ENCODE data around the gene CKAP2. TPM values are rescaled to one million over a fixed set of nuclear protein-coding genes. Genes with fewer than 3 reads are reported as not detected.

The CKAP2 gene
- polyA plus RNA-seq, 2 of the 4 experiments (the other 2 are of a cell fraction), result 24.5 to 30.5 TPM

DNA sequence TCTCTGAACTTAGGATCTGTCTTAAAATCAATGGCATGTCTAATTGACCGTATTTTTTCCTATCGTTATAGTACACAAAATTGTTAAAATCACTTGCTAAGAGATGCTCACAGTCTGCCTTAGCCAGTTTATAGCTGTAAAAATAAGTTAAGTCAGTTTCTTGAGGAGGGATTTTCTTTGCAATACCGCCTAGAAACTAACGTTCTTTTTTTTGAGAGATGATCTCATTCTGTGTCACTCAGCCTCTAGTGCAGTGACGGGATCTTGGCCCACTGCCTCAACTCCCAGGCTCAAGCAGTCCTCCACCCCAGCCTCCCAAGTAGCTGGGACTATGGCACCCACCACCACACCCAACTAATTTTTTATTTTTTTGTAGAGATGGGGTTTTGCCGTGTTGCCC, 4.4 kb downstream of the CKAP2 start:
- ChIA-PET CTCF (interaction anchor here (2.0 kb wide), 1 partner anchor 9 kb away, joined by 20 read pairs; the partner anchor contains the start of gene VPS36), POLR2A (no interaction called here)
- Histone ChIP-seq H3K4me2 (no peak overlapping the region), H3K9me3 (no peaks in the 10 kb centered on the region), H3K4me1 (peaks cover 26% of the 10 kb centered on the region; the same call in 2 of the 3 replicates), H3K27ac (no peak overlapping the region), H3K4me3 (no peak overlapping the region)
- TF ChIP-seq MAFK (IDR thresholded peaks at IDR 0.05; ENCODE audit: partially characterized antibody), result no peak
- TF ChIP-seq, protein P1, sequence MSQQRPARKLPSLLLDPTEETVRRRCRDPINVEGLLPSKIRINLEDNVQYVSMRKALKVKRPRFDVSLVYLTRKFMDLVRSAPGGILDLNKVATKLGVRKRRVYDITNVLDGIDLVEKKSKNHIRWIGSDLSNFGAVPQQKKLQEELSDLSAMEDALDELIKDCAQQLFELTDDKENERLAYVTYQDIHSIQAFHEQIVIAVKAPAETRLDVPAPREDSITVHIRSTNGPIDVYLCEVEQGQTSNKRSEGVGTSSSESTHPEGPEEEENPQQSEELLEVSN (IDR thresholded peaks at IDR 0.05; ENCODE audit: borderline replicate concordance, low read depth), result no peak
- no peak for TF ChIP-seq MAZ (IDR thresholded peaks at IDR 0.05; ENCODE audit: borderline replicate concordance, low read depth, low read length)
- TF ChIP-seq CEBPB (IDR thresholded peaks at IDR 0.05), result no peak
- no peak for TF ChIP-seq EP300 (IDR thresholded peaks at IDR 0.05)
- TF ChIP-seq RFX5 (IDR thresholded peaks at IDR 0.05), result no peak
- TF ChIP-seq, protein P2, sequence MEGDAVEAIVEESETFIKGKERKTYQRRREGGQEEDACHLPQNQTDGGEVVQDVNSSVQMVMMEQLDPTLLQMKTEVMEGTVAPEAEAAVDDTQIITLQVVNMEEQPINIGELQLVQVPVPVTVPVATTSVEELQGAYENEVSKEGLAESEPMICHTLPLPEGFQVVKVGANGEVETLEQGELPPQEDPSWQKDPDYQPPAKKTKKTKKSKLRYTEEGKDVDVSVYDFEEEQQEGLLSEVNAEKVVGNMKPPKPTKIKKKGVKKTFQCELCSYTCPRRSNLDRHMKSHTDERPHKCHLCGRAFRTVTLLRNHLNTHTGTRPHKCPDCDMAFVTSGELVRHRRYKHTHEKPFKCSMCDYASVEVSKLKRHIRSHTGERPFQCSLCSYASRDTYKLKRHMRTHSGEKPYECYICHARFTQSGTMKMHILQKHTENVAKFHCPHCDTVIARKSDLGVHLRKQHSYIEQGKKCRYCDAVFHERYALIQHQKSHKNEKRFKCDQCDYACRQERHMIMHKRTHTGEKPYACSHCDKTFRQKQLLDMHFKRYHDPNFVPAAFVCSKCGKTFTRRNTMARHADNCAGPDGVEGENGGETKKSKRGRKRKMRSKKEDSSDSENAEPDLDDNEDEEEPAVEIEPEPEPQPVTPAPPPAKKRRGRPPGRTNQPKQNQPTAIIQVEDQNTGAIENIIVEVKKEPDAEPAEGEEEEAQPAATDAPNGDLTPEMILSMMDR (IDR thresholded peaks at IDR 0.05), result no peak
- TF ChIP-seq ZFP36 (IDR thresholded peaks at IDR 0.05; ENCODE audit: borderline replicate concordance, partially characterized antibody), result no peak
- WGBS (ENCODE audit: missing lambda C conversion rate), result 53% methylated on average over 6 of the region's 6 CpGs
- no peak for ATAC-seq
- DNase-seq (ENCODE audit: low read depth in 1 of 2, low spot score in 1 of 2), result no peak
- no peak for FAIRE-seq

DNA sequence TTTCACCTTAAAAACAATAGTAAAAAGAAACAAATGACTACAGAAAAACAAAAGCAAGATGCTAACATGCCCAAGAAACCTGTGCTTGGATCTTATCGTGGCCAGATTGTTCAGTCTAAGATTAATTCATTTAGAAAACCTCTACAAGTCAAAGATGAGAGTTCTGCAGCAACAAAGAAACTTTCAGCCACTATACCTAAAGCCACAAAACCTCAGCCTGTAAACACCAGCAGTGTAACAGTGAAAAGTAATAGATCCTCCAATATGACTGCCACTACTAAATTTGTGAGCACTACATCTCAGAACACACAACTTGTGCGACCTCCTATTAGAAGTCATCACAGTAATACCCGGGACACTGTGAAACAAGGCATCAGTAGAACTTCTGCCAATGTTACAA, 6.0 kb downstream of the CKAP2 start:
- Histone ChIP-seq H3K27ac (no peak overlapping the region), H3K4me3 (no peak overlapping the region), H3K9me3 (no peaks in the 10 kb centered on the region), H3K4me2 (no peak overlapping the region), H3K4me1 (peaks cover 26% of the 10 kb centered on the region; the same call in 2 of the 3 replicates)
- TF ChIP-seq JUNB (IDR thresholded peaks at IDR 0.05) (no peak), MYC (IDR thresholded peaks at IDR 0.05; ENCODE audit: borderline replicate concordance, low read length) (no peak), ZFP36 (IDR thresholded peaks at IDR 0.05; ENCODE audit: borderline replicate concordance, partially characterized antibody) (no peak), ZC3H11A (IDR thresholded peaks at IDR 0.05) (no peak), PHF8 (IDR thresholded peaks at IDR 0.05; ENCODE audit: borderline replicate concordance, low read depth) (no peak), HEYL (CRISPR knock-in tag; IDR thresholded peaks at IDR 0.05) (no peak), HOXA7 (CRISPR knock-in tag; IDR thresholded peaks at IDR 0.05) (no peak)
- TF ChIP-seq, protein P1 (IDR thresholded peaks at IDR 0.05; ENCODE audit: borderline replicate concordance, low read depth), result no peak
- DNase-seq (ENCODE audit: low read depth in 1 of 2, low spot score in 1 of 2), result no peak
- ChIA-PET CTCF (no interaction called here), POLR2A (no interaction called here)
- no peak for ATAC-seq
- FAIRE-seq, result no peak
- 89% methylated on average over 3 of the region's 3 CpGs for WGBS (ENCODE audit: missing lambda C conversion rate)

DNA sequence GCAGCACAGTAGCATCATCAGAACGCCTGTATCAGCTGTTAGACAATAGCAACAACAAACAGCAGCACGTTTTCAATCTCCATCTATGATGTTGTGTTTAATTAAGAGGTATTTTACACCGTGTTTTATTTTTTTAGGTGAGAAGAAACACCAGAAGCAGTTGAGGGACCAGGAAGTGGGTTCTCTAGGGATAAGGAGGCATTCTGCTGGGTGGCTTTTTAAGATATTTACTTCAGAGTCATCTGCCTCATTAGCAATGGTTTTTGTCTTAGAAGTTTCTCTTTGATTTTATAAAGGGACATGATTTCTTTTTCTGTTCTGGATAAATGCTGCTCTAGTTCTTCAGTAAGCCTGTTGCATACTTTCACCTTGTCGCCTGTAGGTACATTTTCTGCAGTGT, 8.2 kb downstream of the CKAP2 start:
- CTCF ChIA-PET, result interaction anchor here (2.4 kb wide), 1 partner anchor 13 kb away, joined by 8 read pairs; the partner anchor contains the start of gene VPS36
- 57% methylated on average over 4 of the region's 4 CpGs for WGBS (ENCODE audit: missing lambda C conversion rate)

More for the DNA sequence above, 8.2 kb downstream of the CKAP2 start:
- Histone ChIP-seq H3K9me3 (no peaks in the 10 kb centered on the region), H3K27ac (no peak overlapping the region), H3K4me3 (no peak overlapping the region), H3K4me2 (no peak overlapping the region), H3K4me1 (peaks cover 12% of the 10 kb centered on the region; the same call in 1 of the 3 replicates)
- ATAC-seq (no peak), DNase-seq (ENCODE audit: low read depth in 1 of 2, low spot score in 1 of 2) (no peak), FAIRE-seq (no peak)
- POLR2A ChIA-PET, result no interaction called here
- TF ChIP-seq, protein P3, sequence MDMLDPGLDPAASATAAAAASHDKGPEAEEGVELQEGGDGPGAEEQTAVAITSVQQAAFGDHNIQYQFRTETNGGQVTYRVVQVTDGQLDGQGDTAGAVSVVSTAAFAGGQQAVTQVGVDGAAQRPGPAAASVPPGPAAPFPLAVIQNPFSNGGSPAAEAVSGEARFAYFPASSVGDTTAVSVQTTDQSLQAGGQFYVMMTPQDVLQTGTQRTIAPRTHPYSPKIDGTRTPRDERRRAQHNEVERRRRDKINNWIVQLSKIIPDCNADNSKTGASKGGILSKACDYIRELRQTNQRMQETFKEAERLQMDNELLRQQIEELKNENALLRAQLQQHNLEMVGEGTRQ (IDR thresholded peaks at IDR 0.05), result no peak
- TF ChIP-seq HOXB13 (CRISPR knock-in tag; IDR thresholded peaks at IDR 0.05; ENCODE audit: low read depth) (no peak), FOSB (CRISPR knock-in tag; IDR thresholded peaks at IDR 0.05) (no peak)
- TF ChIP-seq, protein P4, sequence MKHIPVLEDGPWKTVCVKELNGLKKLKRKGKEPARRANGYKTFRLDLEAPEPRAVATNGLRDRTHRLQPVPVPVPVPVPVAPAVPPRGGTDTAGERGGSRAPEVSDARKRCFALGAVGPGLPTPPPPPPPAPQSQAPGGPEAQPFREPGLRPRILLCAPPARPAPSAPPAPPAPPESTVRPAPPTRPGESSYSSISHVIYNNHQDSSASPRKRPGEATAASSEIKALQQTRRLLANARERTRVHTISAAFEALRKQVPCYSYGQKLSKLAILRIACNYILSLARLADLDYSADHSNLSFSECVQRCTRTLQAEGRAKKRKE (CRISPR knock-in tag; IDR thresholded peaks at IDR 0.05; ENCODE audit: low read depth), result no peak
- TF ChIP-seq, protein P5, sequence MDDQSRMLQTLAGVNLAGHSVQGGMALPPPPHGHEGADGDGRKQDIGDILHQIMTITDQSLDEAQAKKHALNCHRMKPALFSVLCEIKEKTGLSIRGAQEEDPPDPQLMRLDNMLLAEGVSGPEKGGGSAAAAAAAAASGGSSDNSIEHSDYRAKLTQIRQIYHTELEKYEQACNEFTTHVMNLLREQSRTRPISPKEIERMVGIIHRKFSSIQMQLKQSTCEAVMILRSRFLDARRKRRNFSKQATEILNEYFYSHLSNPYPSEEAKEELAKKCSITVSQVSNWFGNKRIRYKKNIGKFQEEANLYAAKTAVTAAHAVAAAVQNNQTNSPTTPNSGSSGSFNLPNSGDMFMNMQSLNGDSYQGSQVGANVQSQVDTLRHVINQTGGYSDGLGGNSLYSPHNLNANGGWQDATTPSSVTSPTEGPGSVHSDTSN (IDR thresholded peaks at IDR 0.05), result no peak
- TF ChIP-seq, protein P1 (IDR thresholded peaks at IDR 0.05; ENCODE audit: borderline replicate concordance, low read depth), result no peak
- TF ChIP-seq, protein P2 (IDR thresholded peaks at IDR 0.05), result no peak
